GM21381 (cell line): ENCODE measurements around the gene SIGLEC11.
"Not testable (repeated sequence)": the region's sequence is repeated elsewhere in the genome, so short reads cannot be mapped to it uniquely, and the experiment has no call there.

Source experiments
- ATAC-seq: cut with Tn5 transposase; IDR thresholded peaks from one replicate; pipeline ENCODE4 v1.9.1; 2021; ENCODE audit warnings: mild to moderate bottlenecking, moderate library complexity; ENCODE audit not compliant: unreplicated experiment

Gene SIGLEC11

GRCh38 chr19:49952906-49953305 is 8.1 kb downstream of the SIGLEC11 start:
- no peak for ATAC-seq

- ATAC-seq = no peak
These were observed 8.5 kb downstream of the SIGLEC11 start for GRCh38 chr19:49952479-49952836.

GRCh38 chr19:49951806-49952478 is 9.0 kb downstream of the SIGLEC11 start:
- no peak for ATAC-seq

- no peak for ATAC-seq
These were observed 9.9 kb downstream of the SIGLEC11 start for GRCh38 chr19:49950956-49951526.

GRCh38 chr19:49950590-49950948 is 10.4 kb downstream of the SIGLEC11 start:
- ATAC-seq = no peak

- no peak for ATAC-seq
These were observed 11.0 kb downstream of the SIGLEC11 start for GRCh38 chr19:49949742-49950589.

- no peak for ATAC-seq
These were observed 14.6 kb downstream of the SIGLEC11 start for GRCh38 chr19:49946415-49946814.

- ATAC-seq = not testable (repeated sequence)
These were observed 16.4 kb downstream of the SIGLEC11 start for GRCh38 chr19:49944567-49944966.

- no peak for ATAC-seq
These were observed 20.5 kb downstream of the SIGLEC11 start for GRCh38 chr19:49940482-49940791.

GRCh38 chr19:49939721-49940481 is 21.1 kb downstream of the SIGLEC11 start:
- ATAC-seq = no peak

GRCh38 chr19:49938662-49939061 is 22.3 kb downstream of the SIGLEC11 start:
- no peak for ATAC-seq

GRCh38 chr19:49937750-49938381 is 23.1 kb downstream of the SIGLEC11 start:
- ATAC-seq = no peak

GRCh38 chr19:49936549-49936948 is 24.4 kb downstream of the SIGLEC11 start:
- no peak for ATAC-seq

GRCh38 chr19:49933643-49934042 is 27.3 kb downstream of the SIGLEC11 start:
- no peak for ATAC-seq

- ATAC-seq = no peak
These were observed 28.2 kb downstream of the SIGLEC11 start for GRCh38 chr19:49932731-49933131.

- ATAC-seq = no peak
These were observed 28.9 kb downstream of the SIGLEC11 start for GRCh38 chr19:49932041-49932451.

GRCh38 chr19:49931293-49932040 is 29.5 kb downstream of the SIGLEC11 start:
- ATAC-seq = no peak

- ATAC-seq = no peak
These were observed 30.4 kb downstream of the SIGLEC11 start for GRCh38 chr19:49930483-49931011.

- peak; percentile 51 for ATAC-seq
These were observed 31.1 kb downstream of the SIGLEC11 start for GRCh38 chr19:49929611-49930482.
